Measurements from ENCODE around the gene TMEM203.

The TMEM203 gene, protein sequence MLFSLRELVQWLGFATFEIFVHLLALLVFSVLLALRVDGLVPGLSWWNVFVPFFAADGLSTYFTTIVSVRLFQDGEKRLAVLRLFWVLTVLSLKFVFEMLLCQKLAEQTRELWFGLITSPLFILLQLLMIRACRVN
- long read RNA-seq, partial matches to known transcripts, result 0 of 3 reads
- long read RNA-seq, other reads (novel, unspliced or antisense), result 0 of 3 reads

DNA sequence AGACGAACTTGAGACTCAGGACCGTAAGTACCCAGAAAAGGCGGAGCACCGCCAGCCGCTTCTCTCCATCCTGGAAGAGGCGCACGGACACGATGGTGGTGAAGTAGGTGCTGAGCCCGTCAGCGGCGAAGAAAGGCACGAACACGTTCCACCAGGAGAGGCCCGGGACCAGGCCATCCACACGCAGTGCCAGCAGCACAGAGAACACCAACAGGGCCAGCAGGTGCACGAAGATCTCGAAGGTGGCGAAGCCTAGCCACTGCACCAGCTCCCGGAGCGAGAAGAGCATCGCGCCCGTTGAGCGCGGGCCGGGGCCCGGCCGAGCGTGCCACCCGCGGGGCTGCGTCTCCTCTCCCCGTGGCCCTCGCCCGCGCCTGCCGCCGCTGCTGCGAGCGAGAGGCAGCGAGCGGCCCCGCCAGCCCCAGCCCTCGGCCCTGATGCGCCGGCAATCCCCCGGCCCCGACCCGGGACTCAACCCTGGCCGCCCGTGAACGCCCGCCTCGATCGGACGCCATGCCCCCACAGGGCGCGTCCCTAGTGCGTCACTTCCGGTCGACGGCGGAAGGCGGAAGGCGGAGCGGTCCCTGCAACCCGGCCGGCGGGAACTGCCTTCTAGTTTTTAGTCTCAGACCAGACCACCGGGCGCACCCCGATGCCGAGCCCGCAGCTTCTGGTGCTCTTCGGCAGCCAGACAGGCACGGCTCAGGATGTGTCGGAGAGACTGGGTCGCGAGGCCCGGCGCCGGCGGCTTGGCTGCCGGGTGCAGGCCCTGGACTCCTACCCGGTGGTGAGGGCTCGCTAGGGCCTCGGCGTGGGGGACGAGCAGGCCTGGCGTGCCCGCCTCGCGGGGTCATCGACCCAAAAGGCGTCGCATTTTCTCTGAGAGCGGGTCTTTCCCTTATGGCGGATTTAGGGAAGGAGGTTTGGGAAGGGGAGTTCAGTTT is at the start of gene TMEM203, which contains the start of gene NDOR1:
Gene TMEM203, minus strand, starts transcription at position 523 of the 944 bp plus-strand sequence. Its CDS starts 234 bp downstream, at position 289.
Gene NDOR1, plus strand, starts transcription at position 575 of the 944 bp plus-strand sequence. Its CDS starts 78 bp downstream, at position 653.
- Histone ChIP-seq H3K27ac (replicated peaks) (peak within 1 kb of the TSS; percentile 80), H3K4me3 (replicated peaks; ENCODE audit: insufficient read depth, low read length) (peak within 1 kb of the TSS; percentile 96), H3K27me3 (ENCODE audit: insufficient read depth, poor library complexity, severe bottlenecking) (no peaks in the 10 kb centered on the region)
- TF ChIP-seq GABPA (IDR thresholded peaks at IDR 0.05; ENCODE audit: low read depth) (peak; percentile 96), POLR2AphosphoS5 (IDR thresholded peaks at IDR 0.05; ENCODE audit: low read depth) (peak; percentile 84; the same call in 1 of the 2 replicates), SPI1 (IDR thresholded peaks at IDR 0.05; ENCODE audit: borderline replicate concordance, low read depth) (peak; percentile 32; the same call in 1 of the 2 replicates)
- TF ChIP-seq, protein P1, sequence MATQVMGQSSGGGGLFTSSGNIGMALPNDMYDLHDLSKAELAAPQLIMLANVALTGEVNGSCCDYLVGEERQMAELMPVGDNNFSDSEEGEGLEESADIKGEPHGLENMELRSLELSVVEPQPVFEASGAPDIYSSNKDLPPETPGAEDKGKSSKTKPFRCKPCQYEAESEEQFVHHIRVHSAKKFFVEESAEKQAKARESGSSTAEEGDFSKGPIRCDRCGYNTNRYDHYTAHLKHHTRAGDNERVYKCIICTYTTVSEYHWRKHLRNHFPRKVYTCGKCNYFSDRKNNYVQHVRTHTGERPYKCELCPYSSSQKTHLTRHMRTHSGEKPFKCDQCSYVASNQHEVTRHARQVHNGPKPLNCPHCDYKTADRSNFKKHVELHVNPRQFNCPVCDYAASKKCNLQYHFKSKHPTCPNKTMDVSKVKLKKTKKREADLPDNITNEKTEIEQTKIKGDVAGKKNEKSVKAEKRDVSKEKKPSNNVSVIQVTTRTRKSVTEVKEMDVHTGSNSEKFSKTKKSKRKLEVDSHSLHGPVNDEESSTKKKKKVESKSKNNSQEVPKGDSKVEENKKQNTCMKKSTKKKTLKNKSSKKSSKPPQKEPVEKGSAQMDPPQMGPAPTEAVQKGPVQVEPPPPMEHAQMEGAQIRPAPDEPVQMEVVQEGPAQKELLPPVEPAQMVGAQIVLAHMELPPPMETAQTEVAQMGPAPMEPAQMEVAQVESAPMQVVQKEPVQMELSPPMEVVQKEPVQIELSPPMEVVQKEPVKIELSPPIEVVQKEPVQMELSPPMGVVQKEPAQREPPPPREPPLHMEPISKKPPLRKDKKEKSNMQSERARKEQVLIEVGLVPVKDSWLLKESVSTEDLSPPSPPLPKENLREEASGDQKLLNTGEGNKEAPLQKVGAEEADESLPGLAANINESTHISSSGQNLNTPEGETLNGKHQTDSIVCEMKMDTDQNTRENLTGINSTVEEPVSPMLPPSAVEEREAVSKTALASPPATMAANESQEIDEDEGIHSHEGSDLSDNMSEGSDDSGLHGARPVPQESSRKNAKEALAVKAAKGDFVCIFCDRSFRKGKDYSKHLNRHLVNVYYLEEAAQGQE (IDR thresholded peaks at IDR 0.05; ENCODE audit: insufficient replicate concordance, low read depth), result peak; percentile 59
- TF ChIP-seq, protein P2, sequence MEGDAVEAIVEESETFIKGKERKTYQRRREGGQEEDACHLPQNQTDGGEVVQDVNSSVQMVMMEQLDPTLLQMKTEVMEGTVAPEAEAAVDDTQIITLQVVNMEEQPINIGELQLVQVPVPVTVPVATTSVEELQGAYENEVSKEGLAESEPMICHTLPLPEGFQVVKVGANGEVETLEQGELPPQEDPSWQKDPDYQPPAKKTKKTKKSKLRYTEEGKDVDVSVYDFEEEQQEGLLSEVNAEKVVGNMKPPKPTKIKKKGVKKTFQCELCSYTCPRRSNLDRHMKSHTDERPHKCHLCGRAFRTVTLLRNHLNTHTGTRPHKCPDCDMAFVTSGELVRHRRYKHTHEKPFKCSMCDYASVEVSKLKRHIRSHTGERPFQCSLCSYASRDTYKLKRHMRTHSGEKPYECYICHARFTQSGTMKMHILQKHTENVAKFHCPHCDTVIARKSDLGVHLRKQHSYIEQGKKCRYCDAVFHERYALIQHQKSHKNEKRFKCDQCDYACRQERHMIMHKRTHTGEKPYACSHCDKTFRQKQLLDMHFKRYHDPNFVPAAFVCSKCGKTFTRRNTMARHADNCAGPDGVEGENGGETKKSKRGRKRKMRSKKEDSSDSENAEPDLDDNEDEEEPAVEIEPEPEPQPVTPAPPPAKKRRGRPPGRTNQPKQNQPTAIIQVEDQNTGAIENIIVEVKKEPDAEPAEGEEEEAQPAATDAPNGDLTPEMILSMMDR (IDR thresholded peaks at IDR 0.05; ENCODE audit: insufficient read depth, low read length), result no peak
- DNase-seq (ENCODE audit: low read depth in 1 of 2, low spot score in 1 of 2), result peak; percentile 82 to 89

DNA sequence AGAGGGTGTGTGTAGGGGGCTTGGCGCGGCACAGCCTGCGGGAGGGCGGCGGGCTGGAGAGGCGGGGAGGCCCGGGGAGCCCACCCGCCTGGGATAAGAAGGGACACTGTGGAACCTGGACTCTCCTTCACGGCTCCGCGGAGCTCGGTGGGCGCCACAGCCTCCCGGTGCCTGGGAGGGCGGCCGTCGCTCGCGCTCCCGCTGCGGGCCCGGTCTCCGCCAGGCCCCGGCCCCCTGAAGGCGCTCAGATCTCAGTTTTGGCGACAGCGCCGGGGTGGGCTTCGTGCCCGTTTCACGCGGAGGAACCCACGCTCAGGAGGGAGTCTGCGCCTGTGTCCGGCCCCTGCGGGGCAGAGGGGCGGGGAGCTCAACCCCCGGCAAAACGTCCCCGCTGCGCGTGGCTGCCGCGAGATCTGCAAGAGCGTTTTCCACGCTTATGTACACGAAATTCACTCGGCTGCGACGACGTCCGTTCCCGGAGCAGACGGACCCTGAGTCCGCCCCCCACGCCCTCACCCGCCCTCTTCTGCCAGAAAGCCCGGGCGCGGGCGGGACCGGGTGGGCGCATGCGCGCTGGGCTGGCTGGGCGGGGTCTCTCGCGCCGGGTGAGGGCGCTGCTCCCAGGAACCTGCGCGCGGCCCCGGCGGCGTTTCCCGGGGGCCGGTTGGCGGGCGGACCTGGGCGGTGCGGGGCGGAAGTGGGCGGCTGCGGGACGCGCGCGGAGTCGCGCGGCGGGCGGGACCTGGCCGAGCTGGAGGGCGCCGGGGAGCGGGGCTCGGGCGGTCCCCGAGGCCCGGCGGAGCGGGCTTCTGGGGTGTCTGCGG is 49.4 kb upstream of the TMEM203 start, which contains the start of gene NELFB:
Gene NELFB, plus strand, starts transcription at position 704 of the 824 bp plus-strand sequence.
- Histone ChIP-seq H3K4me3 (replicated peaks; ENCODE audit: insufficient read depth, low read length) (peak within 1 kb of the TSS; percentile 96), H3K27me3 (ENCODE audit: insufficient read depth, poor library complexity, severe bottlenecking) (no peaks in the 10 kb centered on the region), H3K27ac (replicated peaks) (peak within 1 kb of the TSS; percentile 61)
- peak; percentile 88 for TF ChIP-seq GABPA (IDR thresholded peaks at IDR 0.05; ENCODE audit: low read depth)
- TF ChIP-seq SPI1 (IDR thresholded peaks at IDR 0.05; ENCODE audit: borderline replicate concordance, low read depth), result no peak; the same call in 1 of the 2 replicates
- DNase-seq (ENCODE audit: low read depth in 1 of 2, low spot score in 1 of 2), result peak; percentile 82 to 90

DNA sequence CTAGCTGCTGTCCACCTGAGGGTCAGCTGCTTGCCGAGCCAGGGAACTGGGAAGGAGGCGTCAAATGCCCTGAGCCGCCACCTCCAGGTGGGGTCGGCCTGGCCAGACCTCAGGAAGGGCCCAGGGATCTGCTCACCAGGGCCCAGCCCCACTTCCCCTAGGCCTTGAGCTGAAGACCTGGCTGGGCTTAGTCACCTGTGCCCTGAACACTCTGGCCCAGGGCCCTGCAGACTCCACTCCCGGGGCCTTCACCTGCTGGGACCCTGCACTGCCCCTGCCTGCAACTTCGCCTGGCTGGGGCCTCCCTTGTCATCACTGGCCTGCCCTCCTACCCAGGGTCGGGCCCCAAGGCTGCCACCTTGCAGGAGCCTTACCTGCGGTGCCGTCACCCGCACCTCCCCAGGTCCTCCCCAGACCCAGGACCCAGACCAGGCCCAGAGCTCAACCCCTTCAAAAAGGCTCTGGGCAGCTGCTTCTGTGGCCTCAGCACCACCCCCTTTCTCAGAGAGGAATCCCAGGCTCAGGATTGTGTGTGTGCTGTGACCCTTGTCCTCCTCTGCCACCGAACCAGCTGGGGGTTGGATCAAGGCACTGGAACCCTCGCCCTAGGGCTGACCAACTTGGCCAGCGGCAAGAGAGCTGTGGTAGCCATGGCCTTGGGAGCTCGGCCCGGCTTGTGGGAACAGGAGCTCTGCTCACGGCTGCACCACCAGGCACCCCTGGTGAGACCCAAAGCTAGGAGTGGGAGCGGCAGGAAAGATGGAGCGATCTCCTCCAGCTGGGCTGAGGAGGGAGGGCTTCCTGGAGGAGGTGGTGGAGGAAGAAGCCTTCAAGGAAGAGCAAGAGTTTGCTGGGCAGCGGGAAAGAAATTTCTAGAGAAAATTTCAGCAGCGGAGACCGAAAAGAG is 48.5 kb upstream of the TMEM203 start:
- H3K27ac ChIP-seq (replicated peaks), result no peak overlapping the region
- DNase-seq (ENCODE audit: low read depth in 1 of 2, low spot score in 1 of 2), result no peak
- no peaks in the 10 kb centered on the region for H3K27me3 ChIP-seq (ENCODE audit: insufficient read depth, poor library complexity, severe bottlenecking)
- no peak for TF ChIP-seq SPI1 (IDR thresholded peaks at IDR 0.05; ENCODE audit: borderline replicate concordance, low read depth)
- no peak for TF ChIP-seq POLR2AphosphoS5 (IDR thresholded peaks at IDR 0.05; ENCODE audit: low read depth)
- TF ChIP-seq, protein P2 (IDR thresholded peaks at IDR 0.05; ENCODE audit: insufficient read depth, low read length), result no peak
- TF ChIP-seq, protein P1 (IDR thresholded peaks at IDR 0.05; ENCODE audit: insufficient replicate concordance, low read depth), result no peak
- H3K4me3 ChIP-seq (replicated peaks; ENCODE audit: insufficient read depth, low read length), result peak overlapping the region; percentile 96

Data from HL-60 (cell line).